Cerebellar nuclear complex (tissue), 1 donor: Measurements from ENCODE around the gene CYTH1.

Source experiments
- DNase-seq, 2 experiments: peaks; one replicate each; lab custom pipeline; 2025; lab: John Stamatoyannopoulos, UW

CYTH1 gene

DNA sequence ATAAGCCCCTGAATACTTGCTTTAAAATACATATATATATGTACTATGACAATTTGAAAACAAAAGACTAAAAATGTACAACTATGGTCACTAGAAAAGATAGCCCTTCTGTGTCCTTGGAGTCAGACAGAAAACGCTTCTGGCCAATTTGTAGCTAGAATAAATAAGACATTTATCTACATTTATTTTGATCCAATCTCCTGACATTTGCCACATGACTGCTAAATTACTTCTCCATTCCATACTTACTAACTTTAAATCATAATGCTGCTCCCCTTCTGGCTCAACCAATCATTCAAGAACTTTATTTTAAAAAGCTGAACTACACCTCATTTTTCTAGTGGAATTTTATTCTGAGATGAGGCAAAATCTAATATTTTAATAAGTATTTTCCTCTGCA, 65.8 kb downstream of the CYTH1 start:
- DNase-seq: no peak

DNA sequence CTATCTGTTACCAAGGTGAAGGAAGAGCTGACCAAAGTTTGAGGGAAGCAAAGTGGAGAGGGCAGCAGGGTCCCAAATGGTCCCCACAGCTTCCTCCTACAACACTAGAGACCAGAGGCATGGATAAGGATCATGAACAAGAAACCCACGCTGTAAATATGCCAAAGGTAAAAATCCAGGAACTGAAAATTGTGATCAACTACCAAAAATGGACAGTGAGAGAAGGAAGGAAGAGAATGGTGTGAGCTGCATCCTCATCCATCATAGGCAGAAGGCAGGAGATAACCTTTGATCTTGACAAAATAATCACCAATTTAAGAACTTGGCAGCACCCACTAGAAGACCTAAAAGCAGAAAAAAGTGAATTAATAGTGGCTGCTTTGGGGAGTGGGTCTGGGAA, 66.2 kb downstream of the CYTH1 start:
- no peak for DNase-seq

DNA sequence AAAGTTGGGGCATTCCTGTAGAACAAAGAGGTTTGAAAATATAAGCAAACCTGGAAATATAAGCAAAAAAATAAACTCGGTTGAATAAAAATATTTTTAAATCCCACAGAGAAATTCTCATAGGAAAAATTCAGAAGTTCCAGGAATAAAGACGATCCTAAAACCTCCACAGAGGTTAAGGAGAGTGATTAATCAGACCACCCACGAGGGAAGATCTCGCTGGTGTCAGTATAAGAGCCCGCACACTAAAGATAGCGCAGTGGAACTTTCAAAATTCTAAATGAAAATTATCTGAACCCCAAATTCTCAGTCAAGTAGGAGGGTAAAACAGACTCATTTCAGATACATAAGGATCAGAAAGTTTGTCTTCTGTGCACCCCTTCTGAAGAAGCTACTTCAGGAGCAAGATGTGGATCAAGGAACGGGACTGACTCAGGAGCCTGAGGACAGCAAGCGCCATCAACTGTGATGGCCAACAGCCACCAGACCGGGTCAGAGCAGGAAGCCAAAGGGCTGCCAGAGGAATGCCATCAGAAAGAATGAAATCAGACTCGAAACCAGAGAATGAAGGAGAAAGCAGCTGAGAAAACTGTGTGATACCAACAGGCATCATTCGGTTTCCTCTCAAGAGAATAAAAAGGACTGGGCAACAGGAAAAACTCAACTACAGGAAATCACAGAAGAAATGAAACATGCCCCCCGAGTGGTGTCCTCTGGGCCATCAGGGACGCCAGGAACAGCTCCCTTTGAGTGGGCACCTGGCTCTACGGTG, 66.9 kb downstream of the CYTH1 start:
- DNase-seq: no peak

- DNase-seq: no peak
Observed at GRCh38 chr17:78714534-78714933, 67.5 kb downstream of the CYTH1 start.

DNA sequence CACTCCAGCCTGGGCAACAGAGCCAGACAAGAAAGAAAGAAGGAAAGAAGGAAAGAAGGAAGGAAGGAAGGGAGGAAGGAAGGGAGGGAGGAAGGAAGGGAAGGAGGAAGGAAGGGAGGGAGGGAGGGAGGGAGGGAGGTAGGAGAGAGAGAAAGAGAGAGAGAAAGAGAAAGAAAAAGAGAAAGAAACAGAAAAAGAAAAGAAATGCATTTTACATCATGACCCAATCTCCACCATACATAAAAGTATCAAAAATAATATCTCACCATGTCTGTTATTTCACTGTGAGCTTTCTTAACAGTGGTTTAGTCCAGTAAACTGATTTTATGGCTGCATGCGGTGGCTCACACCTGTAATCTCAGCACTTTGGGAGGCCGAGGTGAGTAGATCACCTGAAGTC, 70.0 kb downstream of the CYTH1 start:
- no peak for DNase-seq

- no peak for DNase-seq
Observed at GRCh38 chr17:78710607-78711006, 71.5 kb downstream of the CYTH1 start.

DNA sequence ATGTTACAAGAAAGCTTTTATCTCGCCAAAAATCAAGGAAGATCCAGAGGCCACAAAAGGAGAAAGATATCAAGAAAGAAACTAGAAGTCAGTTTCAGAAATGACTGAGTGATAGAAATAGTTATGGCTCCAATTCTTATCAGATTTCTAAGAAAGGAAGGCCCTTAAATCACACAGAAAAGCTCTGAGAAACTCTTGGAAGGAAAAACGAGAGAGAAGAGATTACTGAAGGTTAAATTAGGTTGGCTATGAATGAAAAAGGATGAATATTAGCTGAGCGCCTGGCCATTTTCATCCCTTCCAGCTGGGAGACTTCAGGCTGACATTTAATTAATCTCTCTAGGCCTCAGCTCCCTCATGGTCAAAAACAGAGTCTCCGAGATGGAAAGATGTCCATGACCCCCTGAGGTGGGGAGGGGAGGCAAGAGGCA, 72.3 kb downstream of the CYTH1 start:
- no peak for DNase-seq

- DNase-seq: no peak
Observed at GRCh38 chr17:78709119-78709681, 72.9 kb downstream of the CYTH1 start.

DNA sequence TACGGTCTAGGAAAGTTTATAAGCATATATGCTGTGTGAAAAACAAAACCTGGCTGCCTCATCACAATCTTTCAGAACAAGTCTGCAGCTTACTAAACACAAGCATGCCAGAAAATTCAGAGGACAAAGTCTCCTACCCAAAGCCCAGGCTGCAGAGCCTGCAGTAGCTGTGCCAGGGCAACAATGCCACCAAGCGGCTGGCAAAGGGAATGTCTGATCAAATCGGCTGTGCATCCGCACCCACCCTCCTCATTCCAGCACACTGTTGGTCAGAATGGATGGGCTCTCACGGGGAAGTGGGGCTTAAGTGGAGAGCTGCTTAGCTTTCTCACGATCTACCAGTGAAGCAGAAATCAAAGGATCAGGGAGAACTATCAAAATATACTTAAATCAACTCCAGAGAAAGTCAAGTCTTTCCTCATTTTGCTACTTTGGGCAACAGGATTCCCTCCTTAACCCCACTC, 73.5 kb downstream of the CYTH1 start:
- peak; percentile 23 to 78 for DNase-seq

- DNase-seq: no peak
Observed at GRCh38 chr17:78707923-78708322, 74.2 kb downstream of the CYTH1 start.

- no peak for DNase-seq
Observed at GRCh38 chr17:78707016-78707415, 75.1 kb downstream of the CYTH1 start.

GRCh38 chr17:78706271-78706915, 75.7 kb downstream of the CYTH1 start:
- no peak for DNase-seq

- DNase-seq: no peak
Observed at GRCh38 chr17:78705071-78705470, 77.0 kb downstream of the CYTH1 start.

GRCh38 chr17:78704594-78704993, 77.5 kb downstream of the CYTH1 start:
- DNase-seq: no peak

GRCh38 chr17:78697554-78698343, 84.3 kb downstream of the CYTH1 start:
- DNase-seq: no peak

DNA sequence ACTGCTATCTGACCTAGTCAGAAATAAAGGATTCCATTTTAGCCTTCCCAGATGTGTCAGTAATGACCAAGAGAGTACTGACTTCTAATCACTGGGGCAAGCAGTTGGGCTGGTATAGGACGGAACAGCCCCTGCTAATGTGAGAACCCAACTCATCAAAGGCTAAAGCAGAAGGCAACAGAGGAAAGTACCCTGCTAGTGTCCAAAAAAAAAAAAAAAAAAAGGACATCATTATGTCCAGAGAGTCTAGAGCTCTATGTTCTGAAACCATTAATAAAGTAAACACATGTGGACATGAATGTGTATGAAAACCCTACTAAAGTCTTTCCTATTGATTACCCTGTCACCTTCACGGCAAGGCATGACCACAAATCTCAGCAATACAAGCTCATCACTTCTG, 85.0 kb downstream of the CYTH1 start:
- DNase-seq: no peak

- no peak for DNase-seq
Observed at GRCh38 chr17:78696016-78696982, 85.8 kb downstream of the CYTH1 start.

DNA sequence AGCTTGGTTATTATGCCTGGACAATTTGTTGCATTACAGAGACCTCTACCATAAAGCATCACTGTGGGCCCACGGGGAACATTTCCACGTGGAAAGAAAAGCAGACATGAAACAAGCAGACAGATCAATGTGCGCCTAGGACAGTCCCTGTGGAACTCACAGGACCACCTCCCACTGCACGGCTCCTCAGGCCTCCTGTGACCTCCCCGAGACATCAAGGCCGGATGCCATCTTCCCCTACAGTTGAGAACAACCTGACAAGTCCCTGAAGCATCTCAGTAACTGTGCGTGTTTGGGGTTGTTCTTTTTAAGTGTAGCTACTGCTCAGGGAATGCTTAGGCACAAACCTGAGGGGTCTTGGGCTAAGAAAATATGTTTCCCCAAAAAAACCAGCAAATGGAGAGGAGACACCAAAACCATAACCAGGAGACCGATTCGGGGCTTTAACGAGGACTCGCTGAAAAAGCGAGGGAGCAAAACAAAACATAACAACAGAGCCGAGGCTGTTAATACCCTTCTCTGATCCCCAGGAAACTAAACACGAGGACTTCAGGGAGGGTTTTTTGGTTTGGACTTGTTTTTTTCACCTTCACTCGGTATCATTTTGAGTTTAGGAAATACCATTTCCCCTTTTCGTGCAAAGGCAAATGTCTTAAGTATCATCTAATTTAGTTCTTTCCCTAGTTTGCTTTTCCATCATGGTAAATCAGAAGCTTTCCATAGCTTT, 87.1 kb downstream of the CYTH1 start:
- DNase-seq: no peak

- DNase-seq: no peak
Observed at GRCh38 chr17:78693346-78694083, 88.6 kb downstream of the CYTH1 start.
